K562 (cell line): ENCODE results near the gene SLC2A8. TPM values are rescaled to one million over a fixed set of nuclear protein-coding genes. Genes with fewer than 3 reads are reported as not detected.

Experiments used
- ATF3 ChIP-seq, 2 experiments: fragments of 450-650 bp in 1 of 2; sonication (generic) in 1 of 2; formaldehyde crosslinking in 1 of 2; IDR thresholded peaks in 1 of 2; conservative IDR thresholded peaks in 1 of 2; 2 replicates each; pipeline versions ENCODE4 v1.6.1 to v1.8.1; 2016 to 2023; ENCODE audit warnings: mild to moderate bottlenecking in 2 of 2, moderate library complexity in 2 of 2, inconsistent platforms in 1 of 2, missing genetic modification reagents in 1 of 2
- ATF4 ChIP-seq: fragments of 450-650 bp; formaldehyde crosslinking; IDR thresholded peaks from 2 replicates; pipeline ENCODE4 v1.4.0; 2022; ENCODE audit warnings: mild to moderate bottlenecking, moderate library complexity
- CEBPB ChIP-seq: fragments of 450-650 bp; IDR thresholded peaks from 2 replicates; pipeline ENCODE4 v1.6.1; 2016; ENCODE audit warnings: missing genetic modification characterization, missing compliant biosample characterization
- DMBX1 ChIP-seq: fragments of 250-450 bp; sonication (Bioruptor Pico); IDR thresholded peaks from 2 replicates; pipeline ENCODE4 v1.8.0; 2022; ENCODE audit warnings: inconsistent platforms, mild to moderate bottlenecking, moderate library complexity, borderline replicate concordance
- EP400 ChIP-seq: fragments of 450-650 bp; IDR thresholded peaks from 2 replicates; pipeline ENCODE4 v1.6.1; 2017; ENCODE audit warnings: antibody characterized with exemption, mild to moderate bottlenecking, moderate library complexity
- ETV1 ChIP-seq: fragments of 450-650 bp; conservative IDR thresholded peaks from 2 replicates; pipeline ENCODE4 v1.6.1; 2016; ENCODE audit warnings: missing genetic modification characterization, control low read depth, low read depth, missing compliant biosample characterization
- JUN ChIP-seq, 2 experiments: sonication (generic) in 1 of 2; formaldehyde crosslinking in 1 of 2; IDR thresholded peaks; 2 replicates each; pipeline versions ENCODE4 v1.6.1 to v1.8.0; 2012 to 2022; ENCODE audit warnings: borderline replicate concordance in 2 of 2, mild to moderate bottlenecking in 2 of 2, improper control_type of control experiment in 1 of 2, low read depth in 1 of 2, low read length in 1 of 2, missing genetic modification reagents in 1 of 2
- KLF6 ChIP-seq: fragments of 250-450 bp; sonication (Bioruptor Pico); IDR thresholded peaks from 2 replicates; pipeline ENCODE4 v1.4.0; 2020; ENCODE audit warnings: mild to moderate bottlenecking, moderate library complexity, borderline replicate concordance
- MECOM ChIP-seq: fragments of 250-450 bp; sonication (Bioruptor Pico); IDR thresholded peaks from 2 replicates; pipeline ENCODE4 v1.8.0; 2022; ENCODE audit warnings: inconsistent platforms
- MNT ChIP-seq, 2 experiments: fragments of 450-650 bp; conservative IDR thresholded peaks; 2 replicates each; pipeline ENCODE4 v1.6.1; 2017; ENCODE audit warnings: mild to moderate bottlenecking in 2 of 2, moderate library complexity in 2 of 2
- MYC ChIP-seq, 2 experiments: fragments of 250-450 bp in 1 of 2; sonication (Bioruptor Pico) in 1 of 2; IDR thresholded peaks; 2 replicates each; pipeline versions ENCODE4 v1.5.1 to v1.6.1; 2012 to 2021; ENCODE audit warnings: low read depth in 2 of 2, borderline replicate concordance in 1 of 2, improper control_type of control experiment in 1 of 2, low read length in 1 of 2, mild to moderate bottlenecking in 1 of 2, moderate library complexity in 1 of 2
- SFPQ ChIP-seq: fragments of 200-400 bp; formaldehyde crosslinking; IDR thresholded peaks from 2 replicates; pipeline ENCODE4 v1.6.1; 2017; ENCODE audit warnings: mild to moderate bottlenecking, low read depth, low read length, moderate library complexity
- TRIM24 ChIP-seq, 2 experiments: fragments of 450-650 bp; IDR thresholded peaks; 2 replicates each; pipeline ENCODE4 v1.6.1; 2016
- ZNF146 ChIP-seq: IDR thresholded peaks from one replicate; pipeline ENCODE4 v1.6.1; 2018; ENCODE audit warnings: missing compliant biosample characterization; ENCODE audit not compliant: unreplicated experiment
- ZNF589 ChIP-seq: fragments of 200-800 bp; sonication (Bioruptor generic); IDR thresholded peaks from 2 replicates; pipeline ENCODE4 v1.6.1; 2016; ENCODE audit warnings: low read depth, missing genetic modification characterization, missing compliant biosample characterization
- ZNF592 ChIP-seq: fragments of 450-650 bp; IDR thresholded peaks from 2 replicates; pipeline ENCODE4 v1.6.1; 2017; ENCODE audit warnings: antibody characterized with exemption, mild to moderate bottlenecking
- polyA plus RNA-seq, 8 experiments: library from polyadenylated mRNA; depleted of rRNA in 4 of 8; stranded (reverse) in 5 of 8; unstranded in 3 of 8; fragments of >200 nt; fragmentation: Nextera tagmentation in 2 of 8; fragmentation: Illumina TruSeq in 1 of 8; extraction: Ambion mirVana in 2 of 8; extraction: Trizol in 1 of 8; gene quantifications; 2 replicates each; pipeline versions ENCODE4 v1.2.1 to v1.2.3, GENCODE V29; 2011 to 2014; ENCODE audit warnings: inconsistent platforms in 1 of 8, missing spikeins in 1 of 8
- total RNA-seq, 7 experiments: library from RNA; depleted of rRNA in 6 of 7; stranded (reverse); fragments of >200 nt in 6 of 7; fragmentation: Illumina TruSeq in 2 of 7; extraction: Trizol in 2 of 7; gene quantifications; 2 replicates each; pipeline versions ENCODE4 v1.2.1 to v1.2.3, GENCODE V29; 2011 to 2021; ENCODE audit warnings: low replicate concordance in 1 of 7

The SLC2A8 gene
- total and polyA plus RNA-seq, 9 of the 15 experiments (the other 6 are each of a cell fraction or from before 2014, with no cell fraction given): 0.13 to 12.9 (median 5.2) TPM

- 0 out of 2 replicates have a peak, but pooled peaks have one; percentile 40 for TF ChIP-seq ZNF592
- TF ChIP-seq SFPQ: no peak
- TF ChIP-seq MECOM (CRISPR knock-in tag): peak; percentile 76
- 0 out of 4 replicates have a peak, but pooled peaks of 1 of the 2 experiments have one; percentile 20 for TF ChIP-seq MNT (conservative IDR thresholded peaks at IDR 0.05)
- TF ChIP-seq CEBPB (tag): peak; percentile 30; the same call in 1 of the 2 replicates
- peak; percentile 93 for TF ChIP-seq MYC (IDR thresholded peaks at IDR 0.05; ENCODE audit: low read depth, low read length)
- TF ChIP-seq MYC (CRISPR knock-in tag; IDR thresholded peaks at IDR 0.05; ENCODE audit: borderline replicate concordance, low read depth): no peak
- no peak for TF ChIP-seq ZNF589
- peak; percentile 77 for TF ChIP-seq ETV1 (tag)
- TF ChIP-seq EP400: peak; percentile 84
- TF ChIP-seq ZNF146 (CRISPR knock-in tag): peak; percentile 87
- TF ChIP-seq DMBX1 (CRISPR knock-in tag): peak; percentile 40; the same call in 1 of the 2 replicates
- TF ChIP-seq ATF3 (IDR thresholded peaks at IDR 0.05): peak; percentile 80
- no peak for TF ChIP-seq ATF3 (CRISPR knock-in tag; conservative IDR thresholded peaks at IDR 0.05)
- TF ChIP-seq TRIM24 (IDR thresholded peaks at IDR 0.05): peak; percentile 96 to 97
- peak; percentile 80 for TF ChIP-seq ATF4 (CRISPR knock-in tag)
- 0 out of 2 replicates have a peak, but pooled peaks have one; percentile 38 for TF ChIP-seq JUN (IDR thresholded peaks at IDR 0.05; ENCODE audit: borderline replicate concordance, low read depth, low read length)
- no peak for TF ChIP-seq JUN (CRISPR knock-in tag; IDR thresholded peaks at IDR 0.05; ENCODE audit: borderline replicate concordance)
- peak; percentile 21; the same call in 1 of the 2 replicates for TF ChIP-seq KLF6
Observed at GRCh38 chr9:127380479-127380878, 16.5 kb upstream of the SLC2A8 start (continued).
